Measurements from ENCODE around the gene ASTL.

The ASTL gene

GRCh38 chr2:96138179-96139145 is at the start of gene ASTL:
ASTL (minus strand) TSS chr2:96138502; CDS start chr2:96138436, 66 bp downstream.
- TF ChIP-seq CTCF (IDR thresholded peaks at IDR 0.05; ENCODE audit: insufficient read depth, low read length, poor library complexity, severe bottlenecking) (peak; percentile 69), EZH2phosphoT487 (conservative IDR thresholded peaks at IDR 0.05; ENCODE audit: low read length) (no peak)
- H3K27me3 ChIP-seq (ENCODE audit: low read length), result no peaks in the 10 kb centered on the region
- no peak within 1 kb of the TSS for H2AFZ ChIP-seq (ENCODE audit: low read depth, low read length, severe bottlenecking)
- H3F3A ChIP-seq (ENCODE audit: insufficient read depth), result peaks cover 23% of the 10 kb centered on the region
- H4K20me1 ChIP-seq (ENCODE audit: low read depth, low read length), result 0 out of 2 replicates have a peak, but pooled peaks cover 4% of the 10 kb centered on the region
- no peaks in the 10 kb centered on the region for H3K9me3 ChIP-seq (ENCODE audit: insufficient read depth, low read length)
- H3K9me2 ChIP-seq (replicated peaks; ENCODE audit: insufficient read depth, low read length), result no peaks in the 10 kb centered on the region
- no peak within 1 kb of the TSS for H3K4me2 ChIP-seq (ENCODE audit: low read depth, low read length, poor library complexity, severe bottlenecking)
- no peak within 1 kb of the TSS for H3K27ac ChIP-seq (ENCODE audit: low read depth, low read length)
- peaks cover 3% of the 10 kb centered on the region; the same call in 1 of the 2 replicates for H3K36me3 ChIP-seq (ENCODE audit: low read length)
- H3K4me3 ChIP-seq (ENCODE audit: insufficient read depth, low read length, poor library complexity, severe bottlenecking), result no peak within 1 kb of the TSS
- peaks cover 7% of the 10 kb centered on the region for H3K79me2 ChIP-seq (ENCODE audit: insufficient read depth, low read length)
- H3K9ac ChIP-seq (ENCODE audit: low read length), result no peak within 1 kb of the TSS

- TF ChIP-seq CTCF (IDR thresholded peaks at IDR 0.05; ENCODE audit: insufficient read depth, low read length, poor library complexity, severe bottlenecking), result no peak
- TF ChIP-seq EZH2phosphoT487 (conservative IDR thresholded peaks at IDR 0.05; ENCODE audit: low read length), result no peak
- peaks cover 29% of the 10 kb centered on the region for H3K36me3 ChIP-seq (ENCODE audit: low read length)
These were observed 48.3 kb upstream of the ASTL start for GRCh38 chr2:96186562-96186961.

GRCh38 chr2:96185516-96185915 is 47.2 kb upstream of the ASTL start:
- H3K4me3 ChIP-seq (ENCODE audit: insufficient read depth, low read length, poor library complexity, severe bottlenecking), result no peak overlapping the region
- no peaks in the 10 kb centered on the region for H3K9me3 ChIP-seq (ENCODE audit: insufficient read depth, low read length)
- H3F3A ChIP-seq (ENCODE audit: insufficient read depth), result peaks cover 11% of the 10 kb centered on the region; the same call in 1 of the 2 replicates
- H2AFZ ChIP-seq (ENCODE audit: low read depth, low read length, severe bottlenecking), result no peak overlapping the region
- no peak overlapping the region for H3K27ac ChIP-seq (ENCODE audit: low read depth, low read length)
- H3K4me2 ChIP-seq (ENCODE audit: low read depth, low read length, poor library complexity, severe bottlenecking), result no peak overlapping the region
- no peaks in the 10 kb centered on the region for H3K9me2 ChIP-seq (replicated peaks; ENCODE audit: insufficient read depth, low read length)
- peaks cover 19% of the 10 kb centered on the region for H3K36me3 ChIP-seq (ENCODE audit: low read length)
- H3K9ac ChIP-seq (ENCODE audit: low read length), result no peak overlapping the region
- no peak for TF ChIP-seq EZH2phosphoT487 (conservative IDR thresholded peaks at IDR 0.05; ENCODE audit: low read length)
- no peak for TF ChIP-seq CTCF (IDR thresholded peaks at IDR 0.05; ENCODE audit: insufficient read depth, low read length, poor library complexity, severe bottlenecking)
- H3K79me2 ChIP-seq (ENCODE audit: insufficient read depth, low read length), result peaks cover 3% of the 10 kb centered on the region; the same call in 1 of the 2 replicates
- no peaks in the 10 kb centered on the region for H4K20me1 ChIP-seq (ENCODE audit: low read depth, low read length)
- no peaks in the 10 kb centered on the region for H3K27me3 ChIP-seq (ENCODE audit: low read length)

More at GRCh38 chr2:96186562-96186961, 48.3 kb upstream of the ASTL start:
- H3K79me2 ChIP-seq (ENCODE audit: insufficient read depth, low read length), result peaks cover 3% of the 10 kb centered on the region; the same call in 1 of the 2 replicates
- H3K4me3 ChIP-seq (ENCODE audit: insufficient read depth, low read length, poor library complexity, severe bottlenecking), result no peak overlapping the region
- no peak overlapping the region for H3K27ac ChIP-seq (ENCODE audit: low read depth, low read length)
- H2AFZ ChIP-seq (ENCODE audit: low read depth, low read length, severe bottlenecking), result no peak overlapping the region
- no peaks in the 10 kb centered on the region for H3K9me3 ChIP-seq (ENCODE audit: insufficient read depth, low read length)
- no peaks in the 10 kb centered on the region for H4K20me1 ChIP-seq (ENCODE audit: low read depth, low read length)
- H3K9ac ChIP-seq (ENCODE audit: low read length), result no peak overlapping the region
- no peak overlapping the region for H3K4me2 ChIP-seq (ENCODE audit: low read depth, low read length, poor library complexity, severe bottlenecking)
- H3K9me2 ChIP-seq (replicated peaks; ENCODE audit: insufficient read depth, low read length), result no peaks in the 10 kb centered on the region
- no peaks in the 10 kb centered on the region for H3K27me3 ChIP-seq (ENCODE audit: low read length)
- peaks cover 11% of the 10 kb centered on the region; the same call in 1 of the 2 replicates for H3F3A ChIP-seq (ENCODE audit: insufficient read depth)
